Mesenchymal stem cell (in vitro differentiated cells and primary cell): ENCODE data around the gene MACROH2A1.

Source experiments
- DNase-seq: peaks from one replicate; pipeline ENCODE4 v3.0.0-alpha.2; 2013
- H2AFZ ChIP-seq: one replicate; pipeline ENCODE4 v1.6.1; 2013; ENCODE audit warnings: low read depth, mild to moderate bottlenecking, control low read depth, inconsistent platforms, low read length, moderate library complexity
- H2AK5ac ChIP-seq: 2 replicates; pipeline ENCODE4 v1.6.1; 2013; ENCODE audit warnings: low read length, moderate library complexity, mild to moderate bottlenecking, inconsistent platforms; ENCODE audit not compliant: severe bottlenecking
- H2BK120ac ChIP-seq: one replicate; pipeline ENCODE4 v1.6.1; 2013; ENCODE audit warnings: low read depth, mild to moderate bottlenecking, inconsistent platforms, low read length, moderate library complexity
- H2BK12ac ChIP-seq, 2 experiments: one replicate each; pipeline ENCODE4 v1.6.1; 2013; ENCODE audit warnings: inconsistent platforms in 2 of 2, low read length in 2 of 2, mild to moderate bottlenecking in 2 of 2, moderate library complexity in 2 of 2, control low read depth in 1 of 2
- H2BK15ac ChIP-seq: one replicate; pipeline ENCODE4 v1.6.1; 2013; ENCODE audit warnings: mild to moderate bottlenecking, low read depth, inconsistent platforms; ENCODE audit not compliant: poor library complexity, severe bottlenecking
- H2BK5ac ChIP-seq: 2 replicates; pipeline ENCODE4 v1.6.1; 2013; ENCODE audit warnings: low read depth, mild to moderate bottlenecking, low read length, control low read depth, inconsistent platforms; ENCODE audit not compliant: poor library complexity, severe bottlenecking
- H3K14ac ChIP-seq, 2 experiments: one replicate each; pipeline ENCODE4 v1.6.1; 2013; ENCODE audit warnings: inconsistent platforms in 2 of 2, low read length in 2 of 2, control low read depth in 1 of 2, mild to moderate bottlenecking in 1 of 2, moderate library complexity in 1 of 2
- H3K18ac ChIP-seq, 2 experiments: one replicate each; pipeline ENCODE4 v1.6.1; 2013; ENCODE audit warnings: inconsistent platforms in 2 of 2, low read length in 2 of 2, control low read depth in 1 of 2, low read depth in 1 of 2, mild to moderate bottlenecking in 1 of 2
- H3K23ac ChIP-seq, 2 experiments: one replicate each; pipeline ENCODE4 v1.6.1; 2013; ENCODE audit warnings: inconsistent platforms in 2 of 2, low read length in 2 of 2, mild to moderate bottlenecking in 2 of 2, moderate library complexity in 2 of 2, control low read depth in 1 of 2
- H3K27ac ChIP-seq: 2 replicates; pipeline ENCODE4 v1.5.1; 2013; ENCODE audit warnings: mild to moderate bottlenecking, moderate library complexity, low read length, control low read depth, inconsistent platforms; ENCODE audit not compliant: poor library complexity, severe bottlenecking
- H3K27me3 ChIP-seq, 2 experiments: 2 replicates each; pipeline versions ENCODE4 v1.6.1 to v1.7.0; 2013; ENCODE audit warnings: low read length in 2 of 2, mild to moderate bottlenecking in 2 of 2, moderate library complexity in 2 of 2, control low read depth in 1 of 2, inconsistent platforms in 1 of 2; ENCODE audit not compliant: control insufficient read depth in 1 of 2, insufficient read depth in 1 of 2
- H3K36me3 ChIP-seq, 2 experiments: 2 replicates each; pipeline versions ENCODE4 v1.6.1 to v1.7.0; 2013; ENCODE audit warnings: low read length in 2 of 2, control low read depth in 1 of 2, inconsistent platforms in 1 of 2, low read depth in 1 of 2, mild to moderate bottlenecking in 1 of 2; ENCODE audit not compliant: insufficient read depth in 2 of 2, control insufficient read depth in 1 of 2
- H3K4ac ChIP-seq, 2 experiments: one replicate each; pipeline ENCODE4 v1.6.1; 2013; ENCODE audit warnings: inconsistent platforms in 2 of 2, low read length in 2 of 2, mild to moderate bottlenecking in 2 of 2, moderate library complexity in 2 of 2, control low read depth in 1 of 2, low read depth in 1 of 2
- H3K4me1 ChIP-seq: 2 replicates; pipeline ENCODE4 v1.6.1; 2013; ENCODE audit warnings: low read depth, low read length, control low read depth; ENCODE audit not compliant: control insufficient read depth, insufficient read depth
- H3K4me2 ChIP-seq: 2 replicates; pipeline ENCODE4 v1.6.1; 2013; ENCODE audit warnings: low read length, mild to moderate bottlenecking, inconsistent platforms; ENCODE audit not compliant: poor library complexity, severe bottlenecking
- H3K4me3 ChIP-seq, 2 experiments: 2 replicates each; pipeline versions ENCODE4 v1.5.1 to v1.7.0; 2013; ENCODE audit warnings: low read length in 2 of 2, mild to moderate bottlenecking in 2 of 2, control low read depth in 1 of 2, low read depth in 1 of 2; ENCODE audit not compliant: insufficient read depth in 1 of 2
- H3K79me1 ChIP-seq: replicated peaks from 2 replicates; pipeline ENCODE4 v1.6.1; 2013; ENCODE audit warnings: mild to moderate bottlenecking, control low read depth, low read length, inconsistent platforms; ENCODE audit not compliant: poor library complexity, severe bottlenecking
- H3K9ac ChIP-seq: 2 replicates; pipeline ENCODE4 v1.7.0; 2013; ENCODE audit warnings: mild to moderate bottlenecking, low read length, moderate library complexity
- H3K9me3 ChIP-seq: 2 replicates; pipeline ENCODE4 v1.7.0; 2013; ENCODE audit warnings: mild to moderate bottlenecking, low read length; ENCODE audit not compliant: control insufficient read depth
- H4K8ac ChIP-seq: one replicate; pipeline ENCODE4 v1.6.1; 2013; ENCODE audit warnings: inconsistent platforms, mild to moderate bottlenecking, low read length, moderate library complexity
- H4K91ac ChIP-seq: one replicate; pipeline ENCODE4 v1.6.1; 2013; ENCODE audit warnings: mild to moderate bottlenecking, low read length, inconsistent platforms
- WGBS: methylation state at CpG from one replicate; pipeline ENCODE4 v1.1.7; 2013; ENCODE audit warnings: mixed read lengths; 5-methylcytosine and 5-hydroxymethylcytosine counted together

Gene MACROH2A1

DNA sequence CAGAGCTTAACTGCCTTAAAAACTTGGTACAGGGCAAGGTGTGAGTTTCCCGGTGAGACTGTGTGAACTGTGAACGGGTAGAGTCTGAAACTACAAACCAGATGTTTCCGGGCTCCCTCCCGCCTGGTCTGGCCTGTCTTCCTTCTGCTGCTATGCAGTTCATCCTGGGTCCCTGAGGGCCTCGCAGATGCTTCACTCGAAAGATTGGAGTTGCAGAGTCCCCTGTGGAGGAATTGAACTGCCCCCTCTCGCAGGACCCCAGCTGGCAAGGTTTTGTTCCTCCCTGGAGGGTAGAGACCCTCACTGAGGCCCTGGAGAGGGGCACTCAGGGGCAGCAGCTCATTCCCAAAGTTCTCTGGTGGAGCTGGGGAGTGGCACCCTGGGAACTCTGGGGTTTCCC, 47.6 kb upstream of the MACROH2A1 start:
- Histone ChIP-seq H2BK120ac (no peak overlapping the region), H3K27ac (no peak overlapping the region), H2BK15ac (no peak overlapping the region), H2BK5ac (no peak overlapping the region), H3K4ac (no peak overlapping the region), H4K91ac (no peak overlapping the region), H3K27me3 (peaks cover 58 to 59% of the 10 kb centered on the region in 2 experiments), H3K36me3 (no peaks in the 10 kb centered on the region), H2AK5ac (no peak overlapping the region), H2BK12ac (no peak overlapping the region), H3K14ac (no peak overlapping the region), H3K9me3 (no peaks in the 10 kb centered on the region), H2AFZ (no peak overlapping the region), H3K4me2 (no peak overlapping the region), H3K79me1 (no peaks in the 10 kb centered on the region), H3K23ac (no peak overlapping the region), H3K9ac (no peak overlapping the region), H3K4me1 (peaks cover 7% of the 10 kb centered on the region), H3K18ac (no peak overlapping the region), H3K4me3 (no peak overlapping the region), H4K8ac (no peak overlapping the region)
- WGBS: 80% methylated on average over 7 of the region's 7 CpGs
- no peak for DNase-seq

DNA sequence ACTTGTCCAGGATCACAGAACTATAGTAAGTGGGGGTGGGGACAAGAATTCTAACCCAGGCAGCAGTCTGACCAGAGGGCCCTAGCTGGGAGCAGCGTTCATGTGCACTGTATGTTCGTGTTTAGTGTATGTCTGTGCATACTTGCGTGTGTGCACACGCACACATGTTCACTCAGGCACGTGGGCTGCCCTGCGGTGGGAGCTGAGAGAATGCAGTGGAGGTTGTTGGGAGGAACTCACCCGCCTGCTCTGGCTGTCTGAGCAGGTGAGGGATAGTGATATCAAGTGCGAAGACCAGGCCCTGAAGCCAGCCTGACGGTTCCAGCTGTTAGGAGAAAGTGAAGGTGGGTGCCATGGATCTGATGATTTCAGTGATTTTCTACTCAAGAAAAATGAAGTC, 47.2 kb upstream of the MACROH2A1 start:
- Histone ChIP-seq H3K4me2 (no peak overlapping the region), H2BK15ac (no peak overlapping the region), H3K27ac (no peak overlapping the region), H2BK12ac (no peak overlapping the region), H2BK120ac (no peak overlapping the region), H2BK5ac (no peak overlapping the region), H4K8ac (no peak overlapping the region), H2AFZ (no peak overlapping the region), H3K27me3 (peaks cover 58% of the 10 kb centered on the region in 2 experiments), H3K4me1 (peaks cover 7% of the 10 kb centered on the region), H3K9me3 (no peaks in the 10 kb centered on the region), H3K9ac (no peak overlapping the region), H3K4me3 (no peak overlapping the region), H3K36me3 (no peaks in the 10 kb centered on the region), H3K4ac (no peak overlapping the region), H3K79me1 (no peaks in the 10 kb centered on the region), H3K23ac (no peak overlapping the region), H3K14ac (no peak overlapping the region), H2AK5ac (no peak overlapping the region), H3K18ac (no peak overlapping the region), H4K91ac (no peak overlapping the region)
- 93% methylated on average over 9 of the region's 9 CpGs for WGBS
- no peak for DNase-seq

DNA sequence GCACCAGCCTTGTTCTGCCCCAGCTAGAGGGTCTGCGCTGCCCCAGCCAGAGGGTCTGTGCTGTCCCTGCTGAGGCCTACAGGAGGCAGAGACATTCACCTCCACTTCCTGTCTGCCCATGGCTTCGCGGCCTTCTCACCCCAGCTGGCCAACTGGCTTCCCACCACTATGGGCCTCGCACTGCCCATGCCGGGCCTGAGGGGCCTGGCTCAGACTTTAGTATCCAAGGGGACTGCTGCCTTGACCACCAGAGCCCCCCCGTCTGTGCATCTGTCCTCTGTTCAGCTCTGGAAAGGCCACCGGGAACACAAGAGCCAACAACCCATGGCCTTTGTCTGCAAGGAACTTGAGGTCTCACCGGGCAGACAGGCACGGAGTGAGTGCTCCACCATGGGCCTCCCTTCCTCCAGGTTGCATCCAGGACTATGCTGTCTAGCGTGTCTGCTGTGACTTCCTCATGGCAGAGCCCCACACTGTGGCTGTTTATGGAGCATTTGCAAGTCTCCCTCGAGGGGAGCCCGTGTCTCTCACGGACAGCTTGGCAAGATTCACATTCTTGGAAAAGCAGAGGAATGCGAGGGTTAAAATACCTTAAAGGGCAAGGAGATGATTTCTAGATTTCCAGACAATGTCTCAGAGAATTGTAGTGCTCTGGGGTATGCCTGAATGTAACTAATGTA, 46.4 kb upstream of the MACROH2A1 start:
- Histone ChIP-seq H4K91ac (peak overlapping the region; percentile 37), H4K8ac (no peak overlapping the region), H3K14ac (peak overlapping the region in 1 of 2 experiments; percentile 1), H3K18ac (no peak overlapping the region), H2BK120ac (no peak overlapping the region), H3K27me3 (peaks cover 50% of the 10 kb centered on the region in 2 experiments), H3K36me3 (no peaks in the 10 kb centered on the region), H3K9ac (no peak overlapping the region), H2BK12ac (no peak overlapping the region), H3K4ac (no peak overlapping the region), H3K4me3 (no peak overlapping the region), H3K79me1 (no peaks in the 10 kb centered on the region), H3K27ac (no peak overlapping the region), H3K4me2 (no peak overlapping the region), H2BK15ac (no peak overlapping the region), H2AK5ac (no peak overlapping the region), H2BK5ac (no peak overlapping the region), H3K4me1 (peaks cover 7% of the 10 kb centered on the region), H3K9me3 (no peaks in the 10 kb centered on the region), H2AFZ (no peak overlapping the region), H3K23ac (no peak overlapping the region)
- WGBS: 86% methylated on average over 14 of the region's 14 CpGs
- DNase-seq: no peak

DNA sequence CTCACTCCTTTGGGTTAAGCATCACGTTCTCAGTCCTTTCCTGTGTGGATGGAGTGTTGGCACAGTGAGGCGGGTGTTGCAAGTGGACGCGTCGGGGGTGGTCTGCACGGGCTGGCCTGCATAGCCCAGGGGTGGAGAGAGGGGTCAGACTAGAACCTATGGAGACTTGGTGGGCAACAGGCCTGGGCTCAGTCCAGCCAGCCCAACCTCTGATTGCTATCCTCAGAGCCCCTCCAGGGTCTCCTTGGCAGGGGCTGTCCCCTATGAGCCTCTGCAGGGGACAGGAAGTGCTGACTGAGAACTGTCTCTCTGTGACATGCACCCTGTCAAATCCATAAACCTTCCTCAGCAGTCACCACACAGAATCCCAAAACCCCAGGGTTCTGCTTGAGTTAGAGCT, 45.9 kb upstream of the MACROH2A1 start:
- no peak overlapping the region for H2BK12ac ChIP-seq
- H2BK5ac ChIP-seq: no peak overlapping the region
- H3K18ac ChIP-seq: no peak overlapping the region
- H3K27me3 ChIP-seq: peaks cover 45 to 46% of the 10 kb centered on the region in 2 experiments
- H2AK5ac ChIP-seq: no peak overlapping the region
- H3K27ac ChIP-seq: no peak overlapping the region
- H3K4me1 ChIP-seq: peaks cover 7% of the 10 kb centered on the region
- H3K14ac ChIP-seq: no peak overlapping the region
- H3K4me3 ChIP-seq: no peak overlapping the region
- H2BK15ac ChIP-seq: no peak overlapping the region
- 92% methylated on average over 6 of the region's 6 CpGs for WGBS
- no peak overlapping the region for H3K9ac ChIP-seq
- no peak overlapping the region for H3K4me2 ChIP-seq
- no peaks in the 10 kb centered on the region for H3K79me1 ChIP-seq
- no peak overlapping the region for H2AFZ ChIP-seq
- no peak overlapping the region for H3K23ac ChIP-seq
- H3K9me3 ChIP-seq: no peaks in the 10 kb centered on the region
- H3K36me3 ChIP-seq: no peaks in the 10 kb centered on the region
- no peak overlapping the region for H2BK120ac ChIP-seq
- H3K4ac ChIP-seq: no peak overlapping the region
- H4K91ac ChIP-seq: no peak overlapping the region
- H4K8ac ChIP-seq: no peak overlapping the region
- no peak for DNase-seq
